Duodenal mucosa (tissue), 2 donors: ENCODE measurements around the gene NCEH1.
"Not testable (repeated sequence)": the region's sequence is repeated elsewhere in the genome, so short reads cannot be mapped to it uniquely, and the experiment has no call there.

Source experiments
- H3K27ac ChIP-seq: one replicate; pipeline ENCODE4 v1.7.0; 2013; ENCODE audit warnings: low read depth, low read length
- H3K27me3 ChIP-seq, 2 donors: one replicate each; pipeline ENCODE4 v1.7.0; 2013; ENCODE audit warnings: low read length in 2 of 2, control low read depth in 1 of 2; ENCODE audit not compliant: insufficient read depth in 2 of 2, control insufficient read depth in 1 of 2
- H3K36me3 ChIP-seq, 2 donors: one replicate each; pipeline ENCODE4 v1.7.0; 2013; ENCODE audit warnings: low read length in 2 of 2, control low read depth in 1 of 2; ENCODE audit not compliant: insufficient read depth in 2 of 2, control insufficient read depth in 1 of 2
- H3K4me1 ChIP-seq, 2 donors: one replicate each; pipeline ENCODE4 v1.7.0; 2013; ENCODE audit warnings: low read length in 2 of 2, control low read depth in 1 of 2; ENCODE audit not compliant: insufficient read depth in 2 of 2, control insufficient read depth in 1 of 2
- H3K4me3 ChIP-seq, 2 donors: one replicate each; pipeline ENCODE4 v1.7.0; 2013; ENCODE audit warnings: low read length in 2 of 2, low read depth in 1 of 2
- H3K9ac ChIP-seq, 2 donors: one replicate each; pipeline ENCODE4 v1.7.0; 2013; ENCODE audit warnings: low read length in 2 of 2, low read depth in 1 of 2
- H3K9me3 ChIP-seq, 2 donors: one replicate each; pipeline ENCODE4 v1.7.0; 2013; ENCODE audit warnings: low read length in 2 of 2, control low read depth in 1 of 2; ENCODE audit not compliant: control insufficient read depth in 1 of 2

The NCEH1 gene

GRCh38 chr3:172739462-172739861 lies 28.6 kb upstream of the NCEH1 start:
- Histone ChIP-seq H3K4me1 (no peaks in the 10 kb centered on the region), H3K9ac (no peak overlapping the region), H3K36me3 (no peaks in the 10 kb centered on the region)

GRCh38 chr3:172735014-172735413 lies 24.1 kb upstream of the NCEH1 start:
- Histone ChIP-seq H3K9me3 (no peaks in the 10 kb centered on the region), H3K4me1 (no peaks in the 10 kb centered on the region), H3K9ac (no peak overlapping the region), H3K4me3 (no peak overlapping the region), H3K27ac (no peak overlapping the region), H3K36me3 (no peaks in the 10 kb centered on the region), H3K27me3 (no peaks in the 10 kb centered on the region)

More at GRCh38 chr3:172739462-172739861, 28.6 kb upstream of the NCEH1 start:
- Histone ChIP-seq H3K4me3 (no peak overlapping the region), H3K27me3 (no peaks in the 10 kb centered on the region), H3K27ac (no peak overlapping the region), H3K9me3 (no peaks in the 10 kb centered on the region)

GRCh38 chr3:172726380-172726779 lies 15.5 kb upstream of the NCEH1 start:
- Histone ChIP-seq H3K36me3 (no peaks in the 10 kb centered on the region), H3K27me3 (no peaks in the 10 kb centered on the region), H3K4me3 (no peak overlapping the region), H3K4me1 (no peaks in the 10 kb centered on the region), H3K9me3 (no peaks in the 10 kb centered on the region), H3K9ac (no peak overlapping the region), H3K27ac (no peak overlapping the region)

- not testable (repeated sequence) for H3K27me3 ChIP-seq, H3K27ac ChIP-seq, H3K4me3 ChIP-seq, H3K36me3 ChIP-seq, H3K9ac ChIP-seq, H3K9me3 ChIP-seq, H3K4me1 ChIP-seq
Measured at GRCh38 chr3:172722536-172723040, 11.7 kb upstream of the NCEH1 start.

- Histone ChIP-seq H3K4me1 (no peaks in the 10 kb centered on the region), H3K36me3 (no peaks in the 10 kb centered on the region), H3K4me3 (no peak overlapping the region), H3K27ac (no peak overlapping the region), H3K9ac (no peak overlapping the region), H3K27me3 (no peaks in the 10 kb centered on the region), H3K9me3 (no peaks in the 10 kb centered on the region)
Measured at GRCh38 chr3:172717493-172718088, 6.7 kb upstream of the NCEH1 start.

- H3K27ac ChIP-seq = no peak overlapping the region
Measured at GRCh38 chr3:172716476-172716875, 5.6 kb upstream of the NCEH1 start.

GRCh38 chr3:172713316-172713715 lies 2.4 kb upstream of the NCEH1 start:
- H3K27ac ChIP-seq = no peak overlapping the region
- H3K9me3 ChIP-seq = no peaks in the 10 kb centered on the region
- H3K9ac ChIP-seq = no peak overlapping the region
- H3K27me3 ChIP-seq = no peaks in the 10 kb centered on the region
- peaks cover 16 to 18% of the 10 kb centered on the region in 2 donors for H3K4me1 ChIP-seq
- no peaks in the 10 kb centered on the region for H3K36me3 ChIP-seq
- no peak overlapping the region for H3K4me3 ChIP-seq

More at GRCh38 chr3:172716476-172716875, 5.6 kb upstream of the NCEH1 start:
- peaks cover 0 to 2% of the 10 kb centered on the region in 2 donors for H3K4me1 ChIP-seq
- H3K9me3 ChIP-seq = no peaks in the 10 kb centered on the region
- no peaks in the 10 kb centered on the region for H3K36me3 ChIP-seq
- no peak overlapping the region for H3K4me3 ChIP-seq
- no peaks in the 10 kb centered on the region for H3K27me3 ChIP-seq
- H3K9ac ChIP-seq = no peak overlapping the region

- Histone ChIP-seq H3K36me3 (no peaks in the 10 kb centered on the region), H3K4me1 (peaks cover 16 to 18% of the 10 kb centered on the region in 2 donors), H3K4me3 (peak overlapping the region; percentile 90 to 96), H3K27ac (peak overlapping the region; percentile 52), H3K9ac (peak overlapping the region; percentile 78 to 89), H3K27me3 (no peaks in the 10 kb centered on the region), H3K9me3 (no peaks in the 10 kb centered on the region)
Measured at GRCh38 chr3:172711454-172711795, 558 bp upstream of the NCEH1 start.

- no peaks in the 10 kb centered on the region for H3K9me3 ChIP-seq
Measured at GRCh38 chr3:172709774-172710663, 848 bp downstream of the NCEH1 start.

More at GRCh38 chr3:172709774-172710663, 848 bp downstream of the NCEH1 start:
- Histone ChIP-seq H3K27ac (peak overlapping the region; percentile 60), H3K27me3 (no peaks in the 10 kb centered on the region), H3K36me3 (no peaks in the 10 kb centered on the region), H3K4me3 (peak overlapping the region; percentile 90 to 96), H3K9ac (peak overlapping the region; percentile 78 to 89), H3K4me1 (peaks cover 16 to 18% of the 10 kb centered on the region in 2 donors)
